ENCODE results near the gene ACAA2. TPM values are rescaled to one million over a fixed set of nuclear protein-coding genes. Genes with fewer than 3 reads are reported as not detected.

Gene ACAA2
- total RNA-seq, 4 donors from 2014 or later: 118 to 175 (median 168) TPM

DNA sequence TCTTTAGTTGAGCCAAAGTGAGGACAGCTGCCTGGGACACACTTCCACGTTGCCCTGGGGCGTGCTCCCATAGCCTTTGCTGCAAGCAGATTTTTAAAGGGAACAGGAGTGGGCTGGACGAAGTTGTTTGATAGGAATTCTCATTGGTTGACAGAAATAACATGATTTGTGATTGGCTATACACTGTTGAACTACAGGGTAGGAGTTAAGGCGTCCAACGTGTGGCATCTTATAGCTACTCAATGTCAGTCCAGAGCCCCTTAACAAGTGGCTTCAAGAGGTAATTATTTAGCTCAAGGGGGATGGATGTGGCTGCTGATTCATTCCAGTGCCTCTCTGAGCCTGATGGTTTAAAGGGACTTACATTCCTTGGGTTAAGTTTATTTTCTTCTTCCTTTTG is 65.5 kb downstream of the ACAA2 start:
- TF ChIP-seq, protein P1, sequence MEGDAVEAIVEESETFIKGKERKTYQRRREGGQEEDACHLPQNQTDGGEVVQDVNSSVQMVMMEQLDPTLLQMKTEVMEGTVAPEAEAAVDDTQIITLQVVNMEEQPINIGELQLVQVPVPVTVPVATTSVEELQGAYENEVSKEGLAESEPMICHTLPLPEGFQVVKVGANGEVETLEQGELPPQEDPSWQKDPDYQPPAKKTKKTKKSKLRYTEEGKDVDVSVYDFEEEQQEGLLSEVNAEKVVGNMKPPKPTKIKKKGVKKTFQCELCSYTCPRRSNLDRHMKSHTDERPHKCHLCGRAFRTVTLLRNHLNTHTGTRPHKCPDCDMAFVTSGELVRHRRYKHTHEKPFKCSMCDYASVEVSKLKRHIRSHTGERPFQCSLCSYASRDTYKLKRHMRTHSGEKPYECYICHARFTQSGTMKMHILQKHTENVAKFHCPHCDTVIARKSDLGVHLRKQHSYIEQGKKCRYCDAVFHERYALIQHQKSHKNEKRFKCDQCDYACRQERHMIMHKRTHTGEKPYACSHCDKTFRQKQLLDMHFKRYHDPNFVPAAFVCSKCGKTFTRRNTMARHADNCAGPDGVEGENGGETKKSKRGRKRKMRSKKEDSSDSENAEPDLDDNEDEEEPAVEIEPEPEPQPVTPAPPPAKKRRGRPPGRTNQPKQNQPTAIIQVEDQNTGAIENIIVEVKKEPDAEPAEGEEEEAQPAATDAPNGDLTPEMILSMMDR (IDR thresholded peaks at IDR 0.05; ENCODE audit: low read depth): no peak

GRCh38 chr18:49745045-49746014 is 68.0 kb downstream of the ACAA2 start:
- TF ChIP-seq, protein P1 (IDR thresholded peaks at IDR 0.05; ENCODE audit: low read depth): no peak

DNA sequence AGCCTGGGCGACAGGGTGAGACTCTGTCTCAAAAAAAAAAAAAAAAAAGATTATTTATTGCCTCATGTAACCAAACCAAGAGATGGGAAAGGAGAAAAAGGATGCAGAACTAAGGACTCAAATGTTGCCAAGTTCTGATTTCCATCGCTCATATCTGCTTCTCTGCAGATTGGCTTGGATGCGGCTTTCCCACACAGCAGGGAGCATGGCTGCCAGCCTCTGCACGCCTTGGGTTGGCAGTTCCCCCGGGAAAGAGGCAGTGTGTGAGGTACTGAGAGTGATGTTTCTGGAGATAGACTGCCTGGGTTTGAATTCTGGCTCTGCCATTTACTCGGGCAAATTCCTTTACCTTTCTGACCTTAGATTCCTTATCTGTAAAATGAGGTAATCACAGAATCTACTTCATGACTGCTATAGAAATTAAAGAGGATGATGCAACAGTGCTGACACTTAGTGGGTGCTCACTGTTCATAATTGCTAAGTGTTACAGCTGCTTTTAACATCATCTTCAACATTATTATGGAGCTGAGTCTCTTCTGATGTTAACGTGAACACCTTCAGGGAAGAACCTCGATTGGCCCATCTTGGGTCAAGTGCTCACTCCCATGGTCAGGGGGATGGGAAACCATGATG is 68.8 kb downstream of the ACAA2 start:
- TF ChIP-seq, protein P1 (IDR thresholded peaks at IDR 0.05; ENCODE audit: low read depth): no peak

- TF ChIP-seq, protein P1 (IDR thresholded peaks at IDR 0.05; ENCODE audit: low read depth): no peak
Measured at GRCh38 chr18:49743117-49743567, 70.2 kb downstream of the ACAA2 start.

DNA sequence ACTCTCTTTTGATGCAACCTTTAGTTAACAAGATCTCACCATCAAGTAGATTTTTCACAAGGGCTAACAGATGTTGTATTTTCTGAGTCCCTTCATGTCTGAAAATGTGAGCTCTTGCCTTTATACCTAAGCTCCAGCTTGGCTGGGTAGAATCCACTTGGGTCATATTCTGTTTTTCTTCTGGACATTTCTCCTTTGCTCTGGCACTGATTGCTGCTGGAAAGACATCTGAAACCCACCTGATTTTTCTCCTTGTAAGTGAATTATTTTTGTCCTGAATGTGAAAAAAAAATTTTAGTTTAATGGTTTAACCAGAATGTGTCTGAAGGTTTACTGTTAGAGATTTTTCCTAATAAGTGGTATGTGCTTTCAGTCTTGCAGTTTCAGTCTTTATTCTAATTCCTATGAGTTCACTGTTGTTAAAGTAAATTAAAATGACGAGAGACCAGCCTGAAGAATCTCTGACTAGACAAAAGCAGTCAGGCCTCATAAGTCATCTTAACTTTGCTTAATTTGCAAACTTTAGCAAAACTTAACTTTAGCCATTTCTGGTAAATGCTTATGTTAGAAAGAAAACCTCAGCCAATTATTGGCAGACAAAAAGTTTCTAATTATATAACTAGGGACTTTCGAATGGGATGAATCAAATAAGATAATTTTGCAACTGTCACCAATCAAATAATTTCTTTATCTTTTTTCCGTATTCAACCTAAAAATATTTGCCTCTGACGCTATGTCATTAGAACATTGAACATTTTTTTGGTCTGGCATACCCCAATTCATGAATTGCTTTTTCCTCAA is 70.8 kb downstream of the ACAA2 start:
- TF ChIP-seq, protein P1 (IDR thresholded peaks at IDR 0.05; ENCODE audit: low read depth): no peak

DNA sequence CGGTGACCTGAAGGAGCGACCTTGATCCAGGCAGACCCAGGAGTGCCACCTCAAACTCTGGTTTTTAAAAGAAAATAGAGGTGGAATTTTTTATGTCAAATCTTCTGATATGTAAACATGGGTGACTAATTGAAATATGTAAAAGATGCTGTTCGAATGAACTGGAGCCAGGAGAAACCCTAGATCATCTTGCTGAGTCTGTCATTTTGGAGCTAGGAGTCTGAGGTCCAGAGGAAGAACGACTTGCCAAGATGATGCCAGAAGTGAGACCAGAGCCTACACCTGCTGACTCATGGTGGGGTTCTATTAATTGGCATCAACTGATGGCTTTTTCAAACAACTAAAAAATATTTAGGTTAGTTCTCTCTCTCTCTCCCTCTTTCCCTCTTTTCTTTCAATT is 74.1 kb downstream of the ACAA2 start:
- TF ChIP-seq, protein P1 (IDR thresholded peaks at IDR 0.05; ENCODE audit: low read depth): no peak

Data from subcutaneous adipose tissue (tissue), 4 donors.